GM12878 (cell line): ENCODE data around the gene NOM1.

Experiments
- BHLHE40 ChIP-seq, 2 experiments: fragments of 450-650 bp in 1 of 2; IDR thresholded peaks; 2 replicates each; pipeline ENCODE4 v1.6.1; 2011 to 2017; ENCODE audit warnings: low read depth in 2 of 2, borderline replicate concordance in 1 of 2, improper control_type of control experiment in 1 of 2, low read length in 1 of 2, mild to moderate bottlenecking in 1 of 2
- IKZF1 ChIP-seq: fragments of 450-650 bp; conservative IDR thresholded peaks from 2 replicates; pipeline ENCODE4 v1.6.1; 2017; ENCODE audit warnings: antibody characterized with exemption, mild to moderate bottlenecking
- SIN3A ChIP-seq: IDR thresholded peaks from 2 replicates; pipeline ENCODE4 v1.6.1; 2012; ENCODE audit warnings: low read depth, low read length, improper control_type of control experiment
- TF ChIP-seq, protein P1 (sequence below): fragments of 450-650 bp; IDR thresholded peaks from 2 replicates; pipeline ENCODE4 v1.6.1; 2016; ENCODE audit warnings: mild to moderate bottlenecking

DNA sequence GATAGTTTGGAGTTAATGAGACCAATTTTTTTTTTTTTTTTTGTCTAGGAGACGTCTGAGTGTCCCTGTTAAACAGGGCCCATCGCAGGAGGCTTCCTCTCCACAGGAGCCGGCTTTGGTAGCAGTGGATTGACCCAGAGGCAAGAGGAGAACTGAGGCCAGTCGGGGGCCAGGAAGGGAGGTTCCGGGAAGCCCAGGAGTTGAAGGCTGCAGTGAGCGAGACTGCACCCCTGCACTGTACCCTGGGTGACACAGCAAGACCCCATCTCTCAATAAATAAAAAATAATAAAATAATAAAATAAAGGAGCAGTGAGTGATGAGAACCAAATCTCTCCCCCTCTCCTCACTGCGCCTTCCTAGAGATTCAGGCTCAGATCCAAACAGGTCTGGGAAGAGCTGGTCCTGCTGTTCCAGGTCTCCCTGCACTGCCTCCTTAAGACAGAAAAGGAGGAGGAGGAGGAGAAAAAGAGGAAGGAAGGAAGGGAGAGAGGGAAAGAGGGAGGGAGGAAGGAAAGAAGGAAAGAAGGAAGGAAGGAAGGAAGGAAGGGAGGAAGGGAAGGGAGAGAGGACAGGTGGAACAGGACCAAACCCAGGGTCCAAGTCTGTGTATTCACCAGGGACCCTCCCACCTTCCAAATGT, 57.4 kb downstream of the NOM1 start:
- TF ChIP-seq BHLHE40 (IDR thresholded peaks at IDR 0.05; ENCODE audit: borderline replicate concordance in 1 of 2, low read depth in 2 of 2, low read length in 1 of 2), result no peak
- no peak for TF ChIP-seq SIN3A
- TF ChIP-seq, protein P1, sequence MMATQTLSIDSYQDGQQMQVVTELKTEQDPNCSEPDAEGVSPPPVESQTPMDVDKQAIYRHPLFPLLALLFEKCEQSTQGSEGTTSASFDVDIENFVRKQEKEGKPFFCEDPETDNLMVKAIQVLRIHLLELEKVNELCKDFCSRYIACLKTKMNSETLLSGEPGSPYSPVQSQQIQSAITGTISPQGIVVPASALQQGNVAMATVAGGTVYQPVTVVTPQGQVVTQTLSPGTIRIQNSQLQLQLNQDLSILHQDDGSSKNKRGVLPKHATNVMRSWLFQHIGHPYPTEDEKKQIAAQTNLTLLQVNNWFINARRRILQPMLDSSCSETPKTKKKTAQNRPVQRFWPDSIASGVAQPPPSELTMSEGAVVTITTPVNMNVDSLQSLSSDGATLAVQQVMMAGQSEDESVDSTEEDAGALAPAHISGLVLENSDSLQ, result no peak
- TF ChIP-seq IKZF1, result no peak
